OCI-LY3 (cell line): ENCODE data around the gene STIMATE.

Experiments
- H2AFZ ChIP-seq: fragments of 200-600, 300-600 bp; shearing (Covaris generic); 2 replicates; pipeline ENCODE4 v1.6.0; 2014; ENCODE audit warnings: antibody characterized with exemption, low read depth, low read length
- H3K27ac ChIP-seq: fragments of 200-600, 300-600 bp; sonication (generic); 2 replicates; pipeline ENCODE4 v1.5.1; 2014; ENCODE audit warnings: mild to moderate bottlenecking, low read length, moderate library complexity, mixed read lengths
- H3K27me3 ChIP-seq: fragments of 200-600, 300-600 bp; sonication (generic); 2 replicates; pipeline ENCODE4 v1.6.1; 2014; ENCODE audit warnings: low read depth, low read length, mixed read lengths
- H3K36me3 ChIP-seq: fragments of 200-600, 300-600 bp; sonication (generic); replicated peaks from 2 replicates; pipeline ENCODE3; 2014; ENCODE audit warnings: low read depth, low read length, mixed read lengths
- H3K4me1 ChIP-seq: fragments of 300-600, 200-600 bp; sonication (generic); 2 replicates; pipeline ENCODE4 v1.6.1; 2014; ENCODE audit warnings: low read length, mixed read lengths
- H3K4me2 ChIP-seq: fragments of 200-600, 300-600 bp; sonication (generic); 2 replicates; pipeline ENCODE4 v1.6.1; 2014; ENCODE audit warnings: low read length, mixed read lengths
- H3K4me3 ChIP-seq: fragments of 300-600, 200-600 bp; sonication (generic); 2 replicates; pipeline ENCODE4 v1.5.1; 2014; ENCODE audit warnings: antibody characterized with exemption, mild to moderate bottlenecking, low read length, moderate library complexity
- H3K79me2 ChIP-seq: fragments of 300-600, 200-600 bp; shearing (Covaris generic); 2 replicates; pipeline ENCODE4 v1.6.1; 2014; ENCODE audit warnings: mild to moderate bottlenecking, low read length, mixed read lengths
- H3K9ac ChIP-seq: fragments of 300-600, 200-600 bp; shearing (Covaris generic); 2 replicates; pipeline ENCODE4 v1.6.0; 2014; ENCODE audit warnings: mild to moderate bottlenecking, low read length, moderate library complexity
- H3K9me3 ChIP-seq: fragments of 200-600, 300-600 bp; shearing (Covaris generic); 2 replicates; pipeline ENCODE4 v1.6.1; 2014; ENCODE audit warnings: low read length, mixed read lengths; ENCODE audit not compliant: insufficient read depth
- H4K20me1 ChIP-seq: fragments of 200-600, 300-600 bp; sonication (generic); 2 replicates; pipeline ENCODE4 v1.6.1; 2016; ENCODE audit warnings: low read length, mixed read lengths; ENCODE audit not compliant: insufficient read depth
- EZH2phosphoT487 ChIP-seq: fragments of 200-600 bp; shearing (Covaris generic); IDR thresholded peaks from 2 replicates; pipeline ENCODE4 v1.6.1; 2018; ENCODE audit warnings: antibody characterized with exemption, mixed run types, low read depth
- TF ChIP-seq, protein P1 (sequence below): fragments of 200-600, 300-600 bp; sonication (generic); IDR thresholded peaks from 2 replicates; pipeline ENCODE4 v1.5.1; 2014; ENCODE audit warnings: antibody characterized with exemption, low read length, low read depth

Gene STIMATE

GRCh38 chr3:52817860-52818259 lies 79.5 kb downstream of the STIMATE start:
- no peaks in the 10 kb centered on the region for H3K9me3 ChIP-seq
- no peaks in the 10 kb centered on the region for H3K4me1 ChIP-seq
- no peaks in the 10 kb centered on the region for H3K79me2 ChIP-seq
- no peak overlapping the region for H3K4me3 ChIP-seq
- no peak overlapping the region for H3K27ac ChIP-seq
- no peaks in the 10 kb centered on the region for H4K20me1 ChIP-seq
- H3K9ac ChIP-seq, result no peak overlapping the region
- no peak for TF ChIP-seq EZH2phosphoT487
- TF ChIP-seq, protein P1, sequence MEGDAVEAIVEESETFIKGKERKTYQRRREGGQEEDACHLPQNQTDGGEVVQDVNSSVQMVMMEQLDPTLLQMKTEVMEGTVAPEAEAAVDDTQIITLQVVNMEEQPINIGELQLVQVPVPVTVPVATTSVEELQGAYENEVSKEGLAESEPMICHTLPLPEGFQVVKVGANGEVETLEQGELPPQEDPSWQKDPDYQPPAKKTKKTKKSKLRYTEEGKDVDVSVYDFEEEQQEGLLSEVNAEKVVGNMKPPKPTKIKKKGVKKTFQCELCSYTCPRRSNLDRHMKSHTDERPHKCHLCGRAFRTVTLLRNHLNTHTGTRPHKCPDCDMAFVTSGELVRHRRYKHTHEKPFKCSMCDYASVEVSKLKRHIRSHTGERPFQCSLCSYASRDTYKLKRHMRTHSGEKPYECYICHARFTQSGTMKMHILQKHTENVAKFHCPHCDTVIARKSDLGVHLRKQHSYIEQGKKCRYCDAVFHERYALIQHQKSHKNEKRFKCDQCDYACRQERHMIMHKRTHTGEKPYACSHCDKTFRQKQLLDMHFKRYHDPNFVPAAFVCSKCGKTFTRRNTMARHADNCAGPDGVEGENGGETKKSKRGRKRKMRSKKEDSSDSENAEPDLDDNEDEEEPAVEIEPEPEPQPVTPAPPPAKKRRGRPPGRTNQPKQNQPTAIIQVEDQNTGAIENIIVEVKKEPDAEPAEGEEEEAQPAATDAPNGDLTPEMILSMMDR, result no peak
- H3K36me3 ChIP-seq, result no peaks in the 10 kb centered on the region
- no peaks in the 10 kb centered on the region for H3K27me3 ChIP-seq
- no peak overlapping the region for H3K4me2 ChIP-seq
- H2AFZ ChIP-seq, result no peak overlapping the region

- Histone ChIP-seq H3K36me3 (no peaks in the 10 kb centered on the region), H3K9ac (no peak overlapping the region), H4K20me1 (no peaks in the 10 kb centered on the region), H3K27ac (no peak overlapping the region), H3K79me2 (no peaks in the 10 kb centered on the region), H3K9me3 (no peaks in the 10 kb centered on the region), H3K27me3 (no peaks in the 10 kb centered on the region), H2AFZ (no peak overlapping the region), H3K4me1 (no peaks in the 10 kb centered on the region), H3K4me2 (no peak overlapping the region), H3K4me3 (no peak overlapping the region)
- TF ChIP-seq EZH2phosphoT487, result no peak
- TF ChIP-seq, protein P1, result no peak
These were observed 80.1 kb downstream of the STIMATE start for GRCh38 chr3:52817221-52817620.

DNA sequence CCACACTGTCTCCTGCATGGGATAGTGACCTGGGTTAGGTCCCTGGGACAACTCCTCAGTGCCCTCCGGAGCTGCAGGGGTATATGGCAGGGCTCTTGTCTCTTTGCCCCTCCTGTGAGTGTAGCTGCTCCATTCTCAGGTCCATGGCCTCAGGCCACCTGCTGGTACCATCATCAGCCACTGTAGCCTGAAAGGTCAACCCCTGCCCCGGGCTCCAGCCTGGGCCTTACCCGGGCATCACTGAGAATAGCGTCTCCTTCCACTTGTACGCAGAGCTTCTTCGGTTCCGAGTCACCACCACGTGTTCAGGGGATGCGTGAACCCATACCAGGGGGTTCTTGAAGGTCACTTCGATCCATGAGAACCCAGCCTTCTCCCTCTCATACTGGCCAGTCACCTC lies 80.7 kb downstream of the STIMATE start:
- Histone ChIP-seq H3K27ac (no peak overlapping the region), H4K20me1 (no peaks in the 10 kb centered on the region), H3K36me3 (no peaks in the 10 kb centered on the region), H3K9me3 (no peaks in the 10 kb centered on the region), H3K79me2 (no peaks in the 10 kb centered on the region), H3K4me2 (no peak overlapping the region), H3K27me3 (no peaks in the 10 kb centered on the region), H3K4me1 (no peaks in the 10 kb centered on the region), H3K9ac (no peak overlapping the region), H3K4me3 (no peak overlapping the region), H2AFZ (no peak overlapping the region)
- TF ChIP-seq, protein P1, result no peak
- TF ChIP-seq EZH2phosphoT487, result no peak

DNA sequence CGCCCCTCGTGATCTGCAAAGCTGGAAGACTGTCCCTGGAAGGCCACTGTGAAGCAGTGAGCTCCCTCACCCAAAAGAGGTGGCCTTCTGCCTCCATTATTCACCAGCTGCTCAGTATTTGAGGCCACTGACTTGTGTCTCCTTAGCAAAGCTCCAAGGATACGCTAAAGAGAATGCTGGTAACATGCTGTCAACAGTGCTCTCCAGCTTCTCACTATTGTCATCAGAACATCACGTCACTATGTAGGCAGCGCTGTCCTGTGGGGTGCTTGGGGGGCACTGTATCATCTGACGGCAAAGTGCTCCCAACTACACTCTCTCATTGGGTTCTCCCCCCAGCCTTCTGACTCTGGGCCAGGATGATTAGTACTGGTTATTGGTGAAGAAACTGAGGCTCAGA lies 81.1 kb downstream of the STIMATE start:
- Histone ChIP-seq H3K4me1 (no peaks in the 10 kb centered on the region), H3K27me3 (no peaks in the 10 kb centered on the region), H3K9me3 (no peaks in the 10 kb centered on the region), H3K9ac (no peak overlapping the region), H3K4me3 (no peak overlapping the region), H3K27ac (no peak overlapping the region), H3K79me2 (no peaks in the 10 kb centered on the region), H4K20me1 (no peaks in the 10 kb centered on the region), H3K4me2 (no peak overlapping the region), H3K36me3 (no peaks in the 10 kb centered on the region), H2AFZ (no peak overlapping the region)
- TF ChIP-seq, protein P1, result no peak
- no peak for TF ChIP-seq EZH2phosphoT487
